Measurements from ENCODE around the gene GRK5.

GRCh38 chr10:119207366-119207666 lies at the start of gene GRK5:
- TF ChIP-seq CTCF (conservative IDR thresholded peaks at IDR 0.05; ENCODE audit: low read depth, low read length), result no peak
- TF ChIP-seq EZH2 (IDR thresholded peaks at IDR 0.05; ENCODE audit: borderline replicate concordance, low read depth, low read length, poor library complexity, severe bottlenecking), result no peak
